Subcutaneous adipose tissue (tissue), 4 donors: Measurements from ENCODE around the gene EHD4. TPM values are rescaled to one million over a fixed set of nuclear protein-coding genes. Genes with fewer than 3 reads are reported as not detected.

ENCODE experiments used
- CTCF ChIP-seq: fragments of 450-650 bp; IDR thresholded peaks from one replicate; pipeline ENCODE4 v1.5.1; 2016; ENCODE audit warnings: low read depth, mild to moderate bottlenecking, control low read depth, antibody characterized with exemption, moderate library complexity
- total RNA-seq, 4 donors: library from RNA; depleted of rRNA; stranded (reverse); fragments of >200 nt; gene quantifications; one replicate each; pipeline ENCODE4 v1.1.0, GENCODE V29; 2016

The EHD4 gene
- total RNA-seq, 4 donors from 2014 or later = 24.8 to 43.2 (median 33.0) TPM

GRCh38 chr15:41977757-41978383 is 5.5 kb upstream of the EHD4 start:
- TF ChIP-seq CTCF = no peak

GRCh38 chr15:41975669-41976068 is 3.3 kb upstream of the EHD4 start:
- no peak for TF ChIP-seq CTCF

GRCh38 chr15:41974041-41974440 is 1.7 kb upstream of the EHD4 start:
- TF ChIP-seq CTCF = no peak

- TF ChIP-seq CTCF = no peak
Measured at GRCh38 chr15:41971895-41972252, 483 bp downstream of the EHD4 start.

- TF ChIP-seq CTCF = no peak
Measured at GRCh38 chr15:41971089-41971894, 1.1 kb downstream of the EHD4 start.

GRCh38 chr15:41970456-41970855 is 1.9 kb downstream of the EHD4 start:
- TF ChIP-seq CTCF = no peak

- no peak for TF ChIP-seq CTCF
Measured at GRCh38 chr15:41969851-41970431, 2.4 kb downstream of the EHD4 start.
